ENCODE measurements around the gene NOL6.
A peak's percentile ranks its signal among the peaks of the same experiment; 100 is the strongest.

GRCh38 chr9:33415501-33416038, 58.2 kb downstream of the NOL6 start:
- peak; percentile 93 for TF ChIP-seq CTCF (IDR thresholded peaks at IDR 0.05; ENCODE audit: low read depth, low read length, poor library complexity, severe bottlenecking)
- no peak for TF ChIP-seq EZH2phosphoT487 (IDR thresholded peaks at IDR 0.05; ENCODE audit: borderline replicate concordance, low read length)

All from DOHH2 (cell line).